AG09309 (cell line): Measurements from ENCODE around the gene GALE.
A peak's percentile ranks its signal among the peaks of the same experiment; 100 is the strongest.

Source experiments
- DNase-seq: peaks from one replicate; pipeline ENCODE4 v3.0.0-alpha.2; 2010; ENCODE audit warnings: low read depth
- H3K4me3 ChIP-seq: 2 replicates; pipeline ENCODE4 v1.5.1; 2011; ENCODE audit warnings: mild to moderate bottlenecking, low read depth, low read length, moderate library complexity; ENCODE audit not compliant: control insufficient read depth
- TF ChIP-seq, protein P1 (sequence below): IDR thresholded peaks from 2 replicates; pipeline ENCODE4 v1.5.1; 2011; ENCODE audit warnings: mild to moderate bottlenecking, low read depth, low read length, inconsistent platforms; ENCODE audit not compliant: insufficient read depth, control insufficient read depth; ENCODE audit errors: missing control alignments

Gene GALE

DNA sequence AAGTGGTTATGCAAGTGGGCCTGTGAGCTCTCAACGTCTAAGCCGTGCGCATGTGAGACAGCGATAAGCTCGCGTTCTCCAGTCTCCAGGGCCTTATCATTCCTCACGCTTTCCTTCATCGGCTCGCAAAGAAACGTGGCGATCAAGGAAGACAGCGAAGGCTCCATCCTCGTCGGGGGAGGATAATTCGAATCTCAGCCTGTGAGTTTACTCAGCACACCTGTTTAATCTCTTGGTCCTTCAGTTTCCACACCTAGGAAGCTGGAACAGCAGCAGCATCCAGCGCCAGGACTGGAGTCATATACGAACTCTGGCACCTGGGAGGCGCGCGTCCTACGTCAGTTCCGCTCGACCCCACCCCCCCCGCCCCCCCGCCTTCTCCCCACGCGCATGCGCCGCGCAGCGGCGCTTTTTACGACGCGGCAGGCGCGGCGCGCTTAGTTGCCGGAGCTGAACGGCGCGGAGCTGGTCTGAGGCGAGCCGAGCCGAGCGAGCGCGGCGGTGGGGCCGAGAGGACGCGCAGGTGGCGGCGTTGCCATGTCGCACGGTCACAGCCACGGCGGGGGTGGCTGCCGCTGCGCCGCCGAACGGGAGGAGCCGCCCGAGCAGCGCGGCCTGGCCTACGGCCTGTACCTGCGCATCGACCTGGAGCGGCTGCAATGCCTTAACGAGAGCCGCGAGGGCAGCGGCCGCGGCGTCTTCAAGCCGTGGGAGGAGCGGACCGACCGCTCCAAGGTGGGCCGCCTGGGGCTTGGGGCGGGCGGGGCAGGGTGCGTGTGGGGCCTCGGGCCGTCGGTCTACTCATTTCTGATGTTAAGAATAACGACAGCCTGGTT, 22.4 kb downstream of the GALE start, which contains the start of gene PITHD1:
Gene PITHD1, plus strand, starts transcription at position 440 of the 836 bp plus-strand sequence. Its CDS starts 98 bp downstream, at position 538.
- TF ChIP-seq, protein P1, sequence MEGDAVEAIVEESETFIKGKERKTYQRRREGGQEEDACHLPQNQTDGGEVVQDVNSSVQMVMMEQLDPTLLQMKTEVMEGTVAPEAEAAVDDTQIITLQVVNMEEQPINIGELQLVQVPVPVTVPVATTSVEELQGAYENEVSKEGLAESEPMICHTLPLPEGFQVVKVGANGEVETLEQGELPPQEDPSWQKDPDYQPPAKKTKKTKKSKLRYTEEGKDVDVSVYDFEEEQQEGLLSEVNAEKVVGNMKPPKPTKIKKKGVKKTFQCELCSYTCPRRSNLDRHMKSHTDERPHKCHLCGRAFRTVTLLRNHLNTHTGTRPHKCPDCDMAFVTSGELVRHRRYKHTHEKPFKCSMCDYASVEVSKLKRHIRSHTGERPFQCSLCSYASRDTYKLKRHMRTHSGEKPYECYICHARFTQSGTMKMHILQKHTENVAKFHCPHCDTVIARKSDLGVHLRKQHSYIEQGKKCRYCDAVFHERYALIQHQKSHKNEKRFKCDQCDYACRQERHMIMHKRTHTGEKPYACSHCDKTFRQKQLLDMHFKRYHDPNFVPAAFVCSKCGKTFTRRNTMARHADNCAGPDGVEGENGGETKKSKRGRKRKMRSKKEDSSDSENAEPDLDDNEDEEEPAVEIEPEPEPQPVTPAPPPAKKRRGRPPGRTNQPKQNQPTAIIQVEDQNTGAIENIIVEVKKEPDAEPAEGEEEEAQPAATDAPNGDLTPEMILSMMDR, result no peak
- peak within 1 kb of the TSS; percentile 58 for H3K4me3 ChIP-seq
- DNase-seq, result no peak

DNA sequence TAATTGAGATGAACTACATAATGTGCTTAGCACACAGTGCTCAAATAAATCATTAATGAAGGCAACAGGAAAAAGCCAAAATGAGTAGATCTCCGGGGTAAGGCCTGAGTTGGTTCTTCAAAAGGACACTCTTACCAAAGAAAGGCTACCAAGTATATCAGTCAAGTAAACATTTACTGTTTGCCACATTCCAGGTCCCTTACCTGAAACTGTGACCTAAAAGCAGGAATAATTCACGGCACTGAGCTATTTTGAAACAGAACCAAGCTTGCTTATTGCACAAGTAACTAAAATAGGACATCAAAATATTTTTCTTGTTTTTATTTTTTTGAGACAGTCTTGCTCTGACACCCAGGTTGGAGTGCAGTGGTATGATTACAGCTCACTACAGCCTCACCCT, 24.3 kb downstream of the GALE start:
- TF ChIP-seq, protein P1, result no peak
- DNase-seq, result no peak
- H3K4me3 ChIP-seq, result no peak overlapping the region

DNA sequence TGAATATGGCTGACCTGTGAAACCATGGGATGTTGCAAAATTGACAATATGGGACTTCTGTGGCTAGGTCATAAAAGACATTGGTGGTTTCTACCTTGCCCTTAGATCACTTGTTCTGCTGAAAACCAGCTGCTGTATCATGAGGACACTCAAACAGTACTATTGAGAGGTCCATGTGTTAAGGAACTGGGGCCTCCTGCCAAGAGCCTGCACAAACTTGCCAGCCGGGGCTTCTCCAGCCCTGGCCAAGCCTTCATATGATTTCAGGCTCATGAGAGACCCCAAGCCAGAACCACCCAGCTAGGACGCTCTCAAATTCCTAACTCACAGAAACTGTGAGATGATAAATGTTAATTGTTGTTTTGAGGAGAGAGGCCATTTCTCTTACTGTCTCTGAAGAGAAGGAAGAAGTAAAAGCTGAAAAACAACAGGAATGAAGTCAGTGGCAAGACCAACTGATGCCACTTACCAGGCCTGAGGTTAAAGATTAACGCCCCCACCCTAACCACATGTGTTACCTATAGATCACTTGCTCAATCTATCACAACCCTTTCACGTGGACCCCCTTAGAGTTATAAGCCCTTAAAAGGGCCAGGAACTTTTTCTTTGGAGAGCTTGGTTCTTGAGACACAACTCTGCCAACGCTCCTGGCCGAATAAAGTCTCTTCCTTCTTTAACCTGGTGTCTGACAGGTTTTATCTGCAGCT, 26.2 kb downstream of the GALE start:
- TF ChIP-seq, protein P1, result no peak
- no peak for DNase-seq
- no peak overlapping the region for H3K4me3 ChIP-seq

DNA sequence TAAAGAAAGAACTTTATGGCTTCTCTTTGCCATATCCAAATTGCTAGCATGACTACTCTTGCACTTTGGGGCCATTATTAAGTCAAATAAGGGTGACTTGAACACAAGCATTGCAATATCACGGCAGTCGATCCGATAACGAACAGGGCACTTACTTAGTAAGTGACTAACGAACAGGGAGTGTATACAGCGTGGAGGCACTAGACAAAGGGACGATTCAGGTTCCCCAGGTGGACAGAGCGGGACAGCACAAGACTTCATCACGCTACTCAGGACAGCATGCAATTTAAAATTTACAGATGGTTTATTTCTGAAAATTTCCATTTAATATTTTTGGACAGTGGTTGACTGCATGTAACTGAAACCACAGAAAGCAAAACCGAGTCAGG, 27.7 kb downstream of the GALE start:
- TF ChIP-seq, protein P1, result no peak
- DNase-seq, result no peak
- no peak overlapping the region for H3K4me3 ChIP-seq

DNA sequence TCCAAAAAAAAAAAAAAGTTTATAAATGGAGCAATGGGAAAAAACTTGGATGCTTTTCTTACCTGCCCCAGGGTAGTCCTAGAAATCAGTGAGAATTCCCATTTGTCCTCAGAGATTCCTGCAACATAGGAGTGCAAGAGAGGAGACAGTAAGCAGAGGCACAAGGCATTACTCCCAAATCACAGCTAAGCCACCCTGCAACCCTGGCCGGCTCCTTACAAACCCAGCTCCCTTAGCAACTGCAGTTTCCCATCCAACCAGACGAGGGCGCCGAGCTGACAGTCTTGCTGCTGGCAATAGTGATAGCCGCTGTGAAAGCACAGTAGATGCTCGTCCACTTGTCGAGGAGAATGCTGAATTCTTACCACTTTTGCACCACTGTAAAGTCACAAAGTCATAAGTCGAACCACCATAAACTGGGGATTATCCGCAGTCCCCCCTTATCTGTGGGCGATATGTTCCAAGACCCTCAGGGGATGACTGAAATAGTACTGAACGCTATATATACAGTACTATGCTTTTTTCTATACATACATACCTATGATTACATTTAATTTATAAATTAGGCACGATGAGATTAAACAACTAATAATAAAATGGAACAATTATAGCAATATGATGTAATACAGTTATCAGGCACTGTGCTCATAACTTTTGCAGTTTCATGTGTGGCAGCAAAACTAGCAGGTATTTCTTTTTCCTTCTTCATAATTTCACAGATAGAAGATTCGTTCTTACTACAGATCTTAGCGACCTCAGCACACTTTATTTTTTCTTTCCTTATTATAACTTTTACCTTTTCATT, 28.3 kb downstream of the GALE start:
- no peak for DNase-seq
- TF ChIP-seq, protein P1, result peak; percentile 96
- H3K4me3 ChIP-seq, result no peak overlapping the region

DNA sequence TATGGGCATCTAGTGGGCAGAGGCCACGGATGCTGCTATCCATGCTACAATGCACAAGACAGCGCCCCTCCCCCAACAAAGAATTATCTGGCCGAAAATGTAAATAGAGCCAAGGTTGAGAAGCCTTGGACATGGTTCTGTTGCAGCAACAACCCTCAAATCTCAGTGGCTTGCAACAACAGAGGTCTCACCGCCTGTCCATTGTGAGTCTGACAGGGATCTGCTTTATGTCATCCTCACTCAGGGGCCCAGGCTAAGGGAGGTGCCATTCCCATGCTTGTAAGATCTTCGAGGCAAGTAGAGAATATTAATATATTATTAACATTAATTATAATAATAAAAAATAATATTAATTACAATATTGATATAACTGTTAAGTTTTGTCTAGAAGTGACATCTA, 31.8 kb downstream of the GALE start:
- TF ChIP-seq, protein P1, result no peak
- H3K4me3 ChIP-seq, result no peak overlapping the region

More for the DNA sequence above, 31.8 kb downstream of the GALE start:
- no peak for DNase-seq
